Germinal center (tissue), 1 donor: Measurements from ENCODE around the gene MICAL2.

Experiments
- DNase-seq: peaks from one replicate; pipeline ENCODE4 v3.0.0; 2012; ENCODE audit warnings: mixed read lengths, low spot score

The MICAL2 gene

DNA sequence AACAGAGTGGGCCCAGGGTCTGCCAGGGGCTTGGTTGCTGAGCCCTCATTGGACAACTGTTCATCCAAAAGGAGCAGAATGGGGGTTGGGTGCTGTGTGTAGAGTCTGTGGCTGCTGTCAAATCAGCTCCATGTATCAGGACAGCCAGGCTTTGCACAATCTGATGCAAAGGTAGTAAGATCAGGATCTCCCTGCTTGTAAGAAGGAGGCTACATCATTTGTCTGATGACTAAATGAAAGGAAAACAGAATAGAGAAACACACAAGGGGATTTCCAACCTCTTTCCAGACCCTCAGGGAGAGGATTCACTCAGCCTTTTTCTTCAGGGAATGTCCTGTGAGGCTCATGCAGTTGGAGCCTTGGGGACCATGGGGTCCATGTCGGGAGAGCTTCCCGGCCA, 7.2 kb downstream of the MICAL2 start:
- DNase-seq: no peak

DNA sequence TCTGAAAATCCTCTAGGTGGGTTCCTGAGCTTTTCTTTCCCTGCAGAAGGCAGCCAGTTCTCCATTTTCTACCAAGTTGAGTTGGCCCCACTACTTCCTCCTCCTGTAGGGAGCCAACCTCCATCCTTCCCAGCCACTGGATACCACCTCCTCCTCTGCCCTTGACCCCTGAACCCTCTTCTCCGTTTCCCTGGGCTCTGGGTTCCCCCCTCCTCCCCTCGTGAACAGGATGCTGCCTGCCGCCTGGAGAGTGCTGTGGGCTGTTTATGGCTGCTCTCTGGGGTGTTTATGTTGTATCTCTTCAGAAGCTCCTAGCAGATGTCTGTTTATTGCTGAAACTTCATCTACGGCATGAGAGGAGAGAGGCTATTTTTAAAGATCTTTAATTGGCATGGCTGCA, 8.6 kb downstream of the MICAL2 start:
- DNase-seq: no peak

DNA sequence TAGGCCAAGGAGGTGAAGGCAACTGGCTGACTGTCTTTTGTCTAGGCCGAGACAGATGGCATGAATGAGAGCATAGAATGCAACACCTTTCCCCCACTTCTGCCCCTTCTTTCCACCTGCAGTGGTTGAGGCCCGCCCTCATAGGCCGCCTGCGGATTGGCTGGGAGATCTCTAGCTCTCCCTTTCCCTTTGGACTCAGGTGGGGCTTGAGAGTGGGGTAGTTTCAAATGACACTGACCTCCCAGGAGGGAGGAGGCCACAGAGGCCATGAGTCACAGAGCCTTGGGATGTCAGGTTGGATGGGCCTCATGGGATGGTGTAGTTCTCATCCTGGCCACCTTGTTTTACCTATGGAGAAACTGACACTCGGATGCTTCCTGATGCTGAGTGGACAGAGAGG, 9.1 kb downstream of the MICAL2 start:
- DNase-seq: no peak

DNA sequence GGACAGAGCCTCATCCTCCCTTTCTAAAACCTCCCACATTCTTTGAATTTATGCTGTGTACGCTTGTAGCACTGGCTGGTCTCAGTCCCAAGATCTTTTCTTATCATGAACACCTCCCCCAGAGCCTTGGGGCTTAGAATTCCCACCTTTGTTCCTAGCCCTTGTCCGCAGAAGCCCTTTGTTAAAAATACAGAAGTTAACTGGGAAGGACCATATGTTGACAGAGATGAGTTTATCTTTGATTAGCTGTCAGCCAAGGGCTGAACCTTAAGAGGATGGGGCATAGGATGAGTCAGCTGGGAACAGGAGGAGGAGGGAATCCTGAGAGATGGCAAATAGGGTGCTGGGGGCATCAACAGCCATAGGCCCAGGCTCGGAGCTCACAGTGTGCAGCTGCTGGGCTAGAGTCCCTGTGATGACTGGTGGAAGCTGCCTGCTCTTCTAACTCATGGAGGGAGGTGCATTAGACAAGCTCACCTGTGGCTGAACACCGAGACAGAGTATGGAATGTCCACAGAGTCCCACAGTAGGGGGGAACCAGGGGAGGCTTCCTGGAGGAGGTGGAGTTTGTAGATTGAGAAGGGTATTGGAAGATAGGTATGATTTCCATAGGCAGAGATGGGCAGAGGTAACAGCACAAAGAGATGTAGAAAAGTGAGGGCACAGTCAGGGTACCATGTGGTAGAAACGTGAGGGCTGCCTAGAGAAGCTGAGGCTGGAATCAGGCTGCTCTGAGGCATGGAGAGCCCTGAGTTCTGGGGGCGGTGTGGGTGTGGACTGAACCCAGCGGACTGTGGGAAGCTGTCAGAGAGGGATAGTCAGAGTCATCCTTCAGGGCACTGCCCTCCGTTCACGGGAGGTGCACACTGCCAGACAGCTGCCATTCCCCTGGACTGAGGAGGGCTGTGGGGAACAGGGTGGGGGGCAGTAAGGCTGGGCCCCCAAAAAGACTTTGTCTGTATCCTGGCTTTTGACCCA, 9.9 kb downstream of the MICAL2 start:
- no peak for DNase-seq

DNA sequence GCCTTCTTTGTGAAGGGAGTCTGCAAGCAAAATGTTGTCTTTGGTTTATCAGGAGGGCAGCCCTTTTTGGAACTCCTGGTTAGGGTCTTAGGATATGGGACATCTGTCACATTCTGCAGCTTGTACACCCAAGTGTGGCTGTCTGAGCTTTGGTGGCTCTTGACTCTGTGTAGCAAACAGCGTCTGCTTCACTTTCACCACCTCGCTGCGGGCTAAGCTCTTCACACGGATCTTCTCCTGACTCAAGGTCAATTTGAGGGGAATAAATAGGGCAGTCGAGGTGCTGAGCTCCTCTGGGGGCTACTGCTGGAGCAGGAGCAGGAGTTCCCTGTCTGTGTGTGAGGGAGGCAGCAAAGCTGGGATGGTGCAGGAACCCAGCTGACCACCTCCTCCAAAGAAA, 10.6 kb downstream of the MICAL2 start:
- no peak for DNase-seq

DNA sequence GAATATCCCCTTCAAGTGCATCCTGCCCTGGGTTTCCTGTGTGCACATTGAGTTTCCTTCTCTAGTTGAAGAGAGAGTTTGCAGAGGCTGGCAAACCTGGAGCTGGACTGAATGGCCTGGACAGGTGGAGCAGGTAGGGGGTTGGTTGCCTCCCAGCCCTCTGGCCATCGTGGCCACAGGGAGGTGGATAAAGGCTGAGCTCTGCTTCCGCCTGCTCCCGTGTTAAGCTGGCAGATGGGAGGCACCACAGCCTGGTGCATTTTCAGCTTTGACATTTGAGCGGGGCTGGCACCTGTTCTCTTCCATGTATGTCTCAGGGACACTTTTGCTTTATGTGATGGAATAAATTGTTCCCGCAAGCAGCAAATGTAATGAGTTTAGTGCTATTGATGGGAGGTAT, 11.1 kb downstream of the MICAL2 start:
- no peak for DNase-seq

DNA sequence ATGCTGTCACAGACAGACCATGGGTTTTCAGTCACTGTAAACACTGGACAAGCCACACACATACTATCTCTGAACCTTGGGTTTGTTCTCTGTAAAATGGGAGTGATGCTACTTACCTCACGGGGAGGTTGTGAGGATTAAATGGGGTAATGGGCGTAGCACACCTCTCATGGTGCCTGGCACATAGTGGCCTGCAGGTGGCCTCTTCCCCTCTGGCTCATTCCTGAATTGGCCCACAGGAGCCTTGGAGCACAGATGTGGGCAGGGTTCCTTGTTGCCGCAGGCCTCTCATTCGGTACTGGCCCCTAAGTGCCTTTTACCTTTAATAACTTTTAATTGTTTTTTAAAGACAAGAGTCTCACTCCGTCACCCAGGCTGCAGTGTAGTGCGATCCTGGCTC, 11.7 kb downstream of the MICAL2 start:
- no peak for DNase-seq

DNA sequence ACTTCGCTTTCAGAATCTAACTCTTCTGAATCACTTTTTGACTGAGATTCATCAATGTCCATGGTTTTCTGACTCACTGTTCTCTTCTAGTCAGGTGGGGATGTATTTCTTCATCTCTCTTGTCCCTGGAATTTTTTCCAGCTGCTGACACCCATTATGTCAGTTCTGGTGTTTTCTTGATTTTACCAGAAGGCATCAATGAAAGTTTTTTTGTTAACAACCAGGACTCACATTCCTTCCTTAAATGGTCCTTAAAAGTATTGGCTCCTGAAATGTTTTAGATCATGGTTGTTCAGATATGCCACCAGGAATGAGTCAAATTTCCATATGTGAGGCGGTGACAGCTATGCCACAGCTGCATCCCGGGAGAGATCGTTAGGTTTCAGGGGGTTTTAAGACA, 12.9 kb downstream of the MICAL2 start:
- no peak for DNase-seq

DNA sequence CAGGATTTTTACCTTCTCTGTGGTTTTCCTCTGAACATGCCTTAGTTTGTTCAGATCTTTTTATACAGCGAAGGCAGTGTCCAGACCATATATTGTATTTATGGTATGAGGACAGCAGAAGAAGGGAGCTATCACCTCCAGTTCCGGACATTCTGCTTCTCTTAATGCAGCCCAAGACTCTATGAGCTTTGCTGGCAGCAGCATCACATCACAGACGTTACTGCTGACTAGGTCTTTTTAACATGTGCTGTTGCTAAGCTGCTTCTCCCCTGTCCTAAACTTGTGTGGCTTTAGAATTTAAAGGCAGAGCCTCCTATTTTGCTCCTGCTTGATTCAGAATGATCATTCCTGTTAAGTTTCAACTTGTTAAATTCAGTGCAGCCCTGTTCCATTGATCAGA, 13.4 kb downstream of the MICAL2 start:
- no peak for DNase-seq

DNA sequence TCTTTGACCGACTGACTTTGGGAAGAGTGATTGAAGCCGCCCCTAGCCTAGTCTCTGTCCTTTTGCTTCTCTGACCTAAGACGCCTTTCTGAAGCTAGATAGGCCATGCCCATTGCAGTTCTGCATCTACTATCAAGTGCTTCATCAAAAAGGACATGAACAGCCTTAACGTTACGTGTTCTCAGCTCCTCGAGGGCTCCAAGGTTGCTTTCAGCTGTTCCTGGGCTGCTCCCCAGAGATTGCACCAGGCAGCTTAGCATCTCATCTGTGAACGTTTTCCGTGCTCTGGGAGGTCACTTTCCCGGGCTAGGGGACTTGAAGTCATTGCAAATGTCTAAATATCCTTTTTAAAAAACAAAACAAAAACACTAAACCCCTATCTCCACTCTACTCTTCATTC, 13.9 kb downstream of the MICAL2 start:
- no peak for DNase-seq

DNA sequence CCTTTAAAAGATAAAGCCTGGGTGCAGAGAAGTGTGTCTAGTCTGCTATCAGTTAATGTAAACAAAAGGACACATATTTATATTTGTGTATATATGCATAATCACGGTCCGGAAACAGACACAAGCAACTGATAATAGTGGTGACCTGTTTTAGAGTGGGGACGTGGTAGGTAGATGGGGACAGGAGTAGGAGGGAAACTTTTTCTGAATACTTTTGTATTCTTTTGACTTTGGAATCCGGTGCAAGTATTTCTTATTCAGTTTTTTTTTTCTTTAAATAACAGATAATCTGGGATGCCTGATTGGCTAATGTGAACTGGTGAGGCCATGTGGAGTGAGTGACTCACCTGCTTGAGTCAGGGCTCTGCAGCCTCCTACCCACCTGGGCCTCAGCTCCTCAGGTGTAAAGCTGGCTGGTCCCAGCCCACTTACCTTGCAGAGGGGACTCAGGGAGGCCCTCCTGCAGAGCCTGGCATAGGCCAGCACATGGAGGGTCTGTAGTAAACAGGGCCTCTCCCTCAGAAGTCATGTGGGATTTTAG, 15.3 kb downstream of the MICAL2 start:
- no peak for DNase-seq

DNA sequence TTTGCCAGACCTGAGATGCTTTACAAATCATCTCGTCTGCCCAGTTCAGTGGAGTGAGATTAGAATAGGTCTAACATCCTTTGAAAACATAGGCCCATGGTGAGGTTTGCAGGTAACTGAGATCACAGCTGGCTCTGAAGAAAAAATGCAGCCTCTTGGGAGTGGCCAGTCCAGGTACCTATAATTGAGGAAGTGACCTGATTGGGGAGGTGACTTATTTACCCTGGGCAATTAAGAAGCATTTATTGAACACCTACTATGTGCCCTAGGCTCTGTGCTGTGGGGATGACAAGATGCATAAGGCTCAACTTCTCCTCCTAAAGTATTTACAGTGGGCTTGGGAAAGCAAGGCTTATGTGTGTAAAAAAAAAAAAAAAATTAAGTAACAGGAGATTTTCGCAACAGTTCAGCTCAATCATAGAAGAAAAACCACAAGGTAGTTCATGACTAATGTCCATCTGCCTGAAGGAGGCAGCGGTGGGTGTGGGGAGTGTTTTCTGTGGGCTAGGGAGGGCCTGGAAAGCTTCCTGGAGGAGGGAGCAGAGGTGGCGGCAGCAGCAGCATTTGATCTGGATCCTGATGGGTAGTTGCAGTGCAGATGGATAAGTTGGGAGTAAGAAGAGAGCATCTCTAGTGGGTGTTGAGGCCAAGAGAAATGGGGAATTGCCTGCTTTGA, 16.1 kb downstream of the MICAL2 start:
- DNase-seq: no peak

DNA sequence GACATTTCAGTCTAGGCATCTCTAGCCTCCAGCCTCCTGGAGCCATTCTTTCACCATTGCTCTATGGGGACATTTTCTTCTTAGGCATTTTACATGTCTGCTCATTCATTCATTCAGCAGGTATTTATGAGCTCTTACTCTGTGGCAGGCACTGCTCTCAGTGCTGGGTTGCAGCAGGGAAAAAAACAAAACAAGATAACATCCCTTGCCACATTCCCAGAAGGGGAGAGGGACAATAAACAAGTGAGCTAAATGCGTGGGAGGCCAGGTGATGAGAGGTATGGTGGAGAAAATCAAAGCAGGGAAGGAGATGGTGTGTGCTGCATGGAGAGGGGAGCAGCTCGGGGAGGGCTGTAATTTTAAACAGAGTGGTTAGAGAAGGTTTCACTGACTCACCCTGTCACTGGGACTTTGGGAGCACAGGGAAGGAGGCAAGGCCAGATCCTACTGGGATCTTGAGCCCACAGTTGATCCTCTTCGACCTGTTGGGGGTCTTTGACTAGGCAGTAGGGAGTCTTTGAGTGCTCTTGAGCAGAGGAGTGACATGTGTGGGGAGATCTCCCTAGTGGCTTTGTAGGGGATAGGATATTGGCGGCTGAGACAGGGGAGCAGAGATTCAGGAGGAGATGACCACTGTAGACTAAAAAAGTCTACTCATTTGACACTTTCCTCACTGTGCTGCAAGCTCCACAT, 17.0 kb downstream of the MICAL2 start:
- DNase-seq: no peak

DNA sequence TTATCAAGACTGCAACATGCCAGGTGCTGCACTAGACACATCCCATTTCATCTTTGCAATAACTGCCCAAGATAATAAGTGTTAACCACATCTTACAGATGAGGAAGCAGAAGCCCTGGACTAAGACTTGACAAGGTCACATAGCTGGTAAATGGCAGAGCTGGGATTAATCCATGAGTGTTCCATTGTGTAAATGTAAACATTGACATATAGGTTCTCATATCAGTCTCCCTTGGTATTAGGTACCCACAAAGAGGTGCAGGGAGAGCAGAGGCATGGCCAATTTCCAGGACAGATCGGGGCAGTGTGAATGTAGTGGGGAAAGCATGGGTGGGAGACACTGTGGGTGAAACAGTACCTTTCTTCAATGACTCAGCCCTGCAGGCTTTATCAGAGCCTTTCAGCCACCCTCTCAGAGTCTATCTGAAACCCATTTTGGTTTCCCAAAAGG, 17.9 kb downstream of the MICAL2 start:
- DNase-seq: no peak

DNA sequence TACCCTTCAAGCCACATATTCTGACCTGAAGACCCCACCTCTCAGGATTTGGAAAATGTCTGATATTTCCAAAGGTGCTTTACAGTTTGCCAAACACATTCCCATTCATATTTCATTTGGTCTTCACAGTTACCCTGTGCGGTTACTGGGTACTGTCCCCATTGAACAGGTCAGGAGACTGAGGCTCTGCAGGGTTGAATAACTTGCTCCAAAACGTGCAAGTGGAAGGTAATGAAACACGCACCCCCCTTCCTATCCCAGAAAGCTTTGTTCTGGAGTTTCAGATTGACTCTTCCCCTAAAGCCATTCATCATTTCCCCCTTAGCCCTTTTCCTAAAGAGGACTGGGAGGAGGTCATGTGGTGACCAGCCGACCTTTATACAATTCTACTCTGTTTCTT, 18.8 kb downstream of the MICAL2 start:
- no peak for DNase-seq

DNA sequence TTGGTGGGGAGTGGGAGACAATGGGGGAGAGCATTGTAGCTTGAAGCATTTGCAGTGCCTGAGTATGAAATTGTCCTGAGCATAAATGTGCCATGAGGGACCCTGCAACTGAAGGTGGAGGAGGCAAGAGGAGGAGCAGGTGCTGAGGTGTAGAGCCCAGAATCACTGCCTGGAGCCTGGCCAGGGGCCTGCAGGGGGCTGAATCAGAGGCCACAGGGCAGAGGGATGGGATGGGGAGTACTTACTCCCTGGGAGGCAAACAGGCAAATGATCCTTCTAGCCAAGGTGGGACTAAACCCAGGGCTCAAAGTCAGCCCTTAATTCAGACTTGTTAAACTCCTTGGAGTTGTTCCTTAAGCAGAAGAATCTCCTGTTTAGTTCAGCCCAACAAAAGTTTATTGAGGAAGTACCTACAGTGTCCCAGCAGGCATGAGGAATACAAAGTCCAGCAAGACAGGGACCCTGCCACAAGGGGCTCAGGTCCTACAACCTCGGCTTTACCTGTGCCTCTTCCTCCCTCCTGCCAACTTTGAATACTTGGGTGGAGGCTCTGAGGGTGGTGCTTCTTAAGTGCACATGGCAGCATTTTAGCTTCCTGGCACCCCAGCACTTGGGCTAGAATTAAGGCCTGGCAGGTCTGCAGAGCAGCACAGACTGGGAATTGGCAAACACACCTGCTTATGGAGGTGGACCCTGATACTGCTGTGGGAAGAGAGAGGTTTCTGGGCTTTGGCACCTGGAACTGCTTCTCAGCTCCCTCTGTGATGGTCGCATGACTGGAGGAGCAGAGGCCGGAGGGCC, 20.0 kb downstream of the MICAL2 start:
- DNase-seq: no peak

DNA sequence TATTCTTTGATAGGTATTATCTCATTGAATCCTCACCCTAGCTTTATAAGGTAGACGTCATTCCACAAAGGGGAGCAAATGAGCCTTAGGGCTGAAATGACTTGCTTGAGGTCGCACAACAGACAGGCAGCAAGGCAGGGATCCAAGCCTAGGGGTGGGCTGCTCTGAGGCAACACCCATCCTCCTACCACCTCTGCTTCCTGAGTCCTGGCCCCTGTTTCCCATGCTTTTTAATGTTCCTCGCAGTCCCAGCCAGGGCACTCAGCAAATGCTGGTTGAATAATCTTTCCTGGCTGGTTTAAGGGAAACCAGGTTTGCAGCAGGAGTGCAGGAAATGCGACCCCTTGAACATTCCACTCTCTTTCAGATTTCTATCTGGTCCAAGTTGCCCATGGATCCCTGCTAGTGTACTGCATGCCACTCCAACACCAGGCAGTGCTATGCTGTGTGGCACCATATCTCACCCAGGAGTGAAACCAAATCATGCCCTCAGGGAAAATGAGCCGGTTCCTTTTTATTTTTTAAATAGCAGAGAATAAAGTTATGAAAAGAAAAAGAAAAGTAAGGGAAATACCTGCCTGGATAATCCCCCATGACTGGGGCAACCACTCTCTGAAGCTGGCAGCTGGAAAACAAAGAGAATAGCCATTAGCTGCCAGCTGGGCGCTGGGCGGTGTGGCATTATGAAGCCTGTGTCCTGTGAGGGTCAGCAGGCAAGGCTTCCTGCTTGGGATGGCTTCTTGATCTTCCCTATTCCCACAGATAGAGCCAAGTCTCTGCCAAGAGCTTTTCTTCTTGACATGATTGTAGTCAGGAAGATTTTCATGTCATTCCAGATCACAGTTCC, 21.8 kb downstream of the MICAL2 start:
- no peak for DNase-seq

DNA sequence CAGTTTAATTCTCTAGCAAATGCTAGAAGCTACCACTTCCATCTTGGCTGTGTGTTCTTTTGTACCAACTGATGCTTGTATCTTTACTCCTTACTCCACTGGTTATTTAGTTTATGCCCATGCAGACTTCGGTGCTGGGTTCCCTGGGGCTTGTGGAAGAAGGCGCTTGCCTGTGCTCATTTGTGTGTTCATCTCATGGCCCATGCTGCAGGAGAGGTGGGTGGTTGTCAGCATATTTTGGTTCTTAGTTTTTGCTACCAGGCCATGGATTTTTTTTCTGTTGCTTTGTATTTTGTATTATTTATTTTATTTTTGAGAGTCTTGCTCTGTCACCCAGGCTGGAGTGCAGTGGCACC, 22.4 kb downstream of the MICAL2 start:
- no peak for DNase-seq

DNA sequence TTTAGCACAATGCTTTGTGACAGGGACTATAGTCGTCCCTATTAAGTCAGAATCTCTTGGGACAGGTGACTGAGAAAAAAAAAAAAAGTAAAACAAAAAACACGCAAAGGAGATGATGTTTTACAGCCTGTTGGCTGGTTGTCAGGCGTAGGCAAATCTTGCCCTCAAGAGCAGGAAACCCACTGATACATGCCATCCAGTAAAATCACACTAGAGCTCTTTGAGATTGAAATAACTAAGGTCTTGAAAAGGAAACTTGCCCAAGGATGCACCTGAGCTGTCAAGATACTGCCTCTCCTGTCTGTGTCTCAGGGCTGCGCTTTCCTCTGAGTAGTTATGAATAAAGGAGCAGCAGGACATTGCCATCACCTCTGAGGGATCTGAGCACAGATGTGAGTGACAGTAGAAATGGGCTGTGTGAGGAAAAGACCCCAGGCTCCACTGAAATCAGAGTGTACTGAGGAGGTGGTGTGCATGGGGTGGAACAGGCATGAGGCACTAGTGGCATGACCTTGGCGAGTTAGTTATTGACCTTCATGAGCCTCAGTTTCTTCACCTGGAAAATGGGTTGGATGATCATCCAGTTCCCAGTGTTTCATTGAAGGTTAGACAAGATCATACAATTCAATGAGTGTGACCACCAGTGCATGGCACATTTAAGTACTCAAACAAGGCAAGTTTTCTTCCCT, 23.3 kb downstream of the MICAL2 start:
- no peak for DNase-seq

DNA sequence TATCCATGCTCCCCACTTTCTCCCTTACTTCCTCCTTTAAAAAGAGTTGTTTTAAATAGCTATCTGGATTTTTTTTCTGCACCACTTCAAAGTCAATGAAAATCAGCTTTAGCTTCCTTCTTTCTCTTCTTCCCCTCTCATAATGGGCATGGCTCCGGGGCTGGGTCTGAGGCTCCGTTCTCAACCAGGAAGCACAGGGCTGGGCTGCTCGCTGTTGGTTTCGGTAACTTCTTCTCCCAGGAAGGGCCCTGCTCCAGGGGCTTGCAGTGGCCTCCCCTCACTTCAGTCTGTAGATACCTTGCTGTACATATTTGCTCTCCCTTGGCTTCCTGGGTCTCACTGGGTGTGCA, 23.8 kb downstream of the MICAL2 start:
- no peak for DNase-seq
